SU-DHL-6 (cell line): ENCODE results near the gene UTP4.
"Not testable (repeated sequence)": the region's sequence is repeated elsewhere in the genome, so short reads cannot be mapped to it uniquely, and the experiment has no call there.

ENCODE experiments used
- H2AFZ ChIP-seq: fragments of 200-600 bp; sonication (generic); 2 replicates; pipeline ENCODE4 v1.6.1; 2014; ENCODE audit warnings: low read depth, mild to moderate bottlenecking, moderate library complexity, mixed read lengths, antibody characterized with exemption, low read length; ENCODE audit not compliant: severe bottlenecking
- H3F3A ChIP-seq: fragments of 200-600 bp; shearing (Covaris generic); 2 replicates; pipeline ENCODE4 v1.6.0; 2016; ENCODE audit warnings: antibody characterized with exemption, mild to moderate bottlenecking; ENCODE audit not compliant: insufficient read depth
- H3K27ac ChIP-seq: fragments of 200-600 bp; sonication (generic); 2 replicates; pipeline ENCODE4 v1.5.1; 2016; ENCODE audit warnings: low read depth, mild to moderate bottlenecking, low read length, moderate library complexity, mixed read lengths
- H3K27me3 ChIP-seq: fragments of 200-600 bp; sonication (generic), shearing (Covaris generic); 2 replicates; pipeline ENCODE4 v1.6.0; 2014; ENCODE audit warnings: mild to moderate bottlenecking, low read length
- H3K36me3 ChIP-seq: fragments of 200-600 bp; sonication (generic); 2 replicates; pipeline ENCODE4 v1.6.1; 2014; ENCODE audit warnings: mild to moderate bottlenecking, low read length, mixed read lengths
- H3K4me2 ChIP-seq: fragments of 300-600, 200-600 bp; shearing (Covaris generic), sonication (generic); 2 replicates; pipeline ENCODE4 v1.6.0; 2014; ENCODE audit warnings: low read length, low read depth, mild to moderate bottlenecking; ENCODE audit not compliant: poor library complexity, severe bottlenecking
- H3K4me3 ChIP-seq: fragments of 200-600 bp; sonication (generic); 2 replicates; pipeline ENCODE4 v1.5.1; 2014; ENCODE audit warnings: antibody characterized with exemption, low read length, mild to moderate bottlenecking, mixed read lengths; ENCODE audit not compliant: insufficient read depth, poor library complexity, severe bottlenecking
- H3K79me2 ChIP-seq: fragments of 200-600 bp; sonication (generic); 2 replicates; pipeline ENCODE4 v1.6.1; 2014; ENCODE audit warnings: mild to moderate bottlenecking, low read length, moderate library complexity; ENCODE audit not compliant: insufficient read depth
- H3K9ac ChIP-seq: fragments of 200-600 bp; sonication (generic); 2 replicates; pipeline ENCODE4 v1.7.0; 2014; ENCODE audit warnings: mild to moderate bottlenecking, low read length
- H3K9me2 ChIP-seq: fragments of 200-600 bp; sonication (generic); replicated peaks from 2 replicates; pipeline ENCODE4 v1.6.1; 2014; ENCODE audit warnings: low read length; ENCODE audit not compliant: insufficient read depth
- H3K9me3 ChIP-seq: fragments of 200-600 bp; sonication (generic); 2 replicates; pipeline ENCODE4 v1.6.1; 2014; ENCODE audit warnings: low read length, mixed read lengths; ENCODE audit not compliant: insufficient read depth
- H4K20me1 ChIP-seq: fragments of 200-600 bp; sonication (generic); 2 replicates; pipeline ENCODE4 v1.6.1; 2014; ENCODE audit warnings: low read depth, mild to moderate bottlenecking, antibody characterized with exemption, low read length, moderate library complexity, mixed read lengths
- EZH2phosphoT487 ChIP-seq: fragments of 200-600 bp; sonication (generic), shearing (Covaris generic); conservative IDR thresholded peaks from 2 replicates; pipeline ENCODE4 v1.6.1; 2018; ENCODE audit warnings: mild to moderate bottlenecking, antibody characterized with exemption, low read length, moderate library complexity, mixed read lengths
- TF ChIP-seq, protein P1 (sequence below): fragments of 200-600 bp; sonication (generic); IDR thresholded peaks from one replicate; pipeline ENCODE4 v1.5.1; 2017; ENCODE audit warnings: antibody characterized with exemption, mild to moderate bottlenecking, low read length, moderate library complexity; ENCODE audit not compliant: insufficient read depth, poor library complexity, severe bottlenecking

The UTP4 gene

DNA sequence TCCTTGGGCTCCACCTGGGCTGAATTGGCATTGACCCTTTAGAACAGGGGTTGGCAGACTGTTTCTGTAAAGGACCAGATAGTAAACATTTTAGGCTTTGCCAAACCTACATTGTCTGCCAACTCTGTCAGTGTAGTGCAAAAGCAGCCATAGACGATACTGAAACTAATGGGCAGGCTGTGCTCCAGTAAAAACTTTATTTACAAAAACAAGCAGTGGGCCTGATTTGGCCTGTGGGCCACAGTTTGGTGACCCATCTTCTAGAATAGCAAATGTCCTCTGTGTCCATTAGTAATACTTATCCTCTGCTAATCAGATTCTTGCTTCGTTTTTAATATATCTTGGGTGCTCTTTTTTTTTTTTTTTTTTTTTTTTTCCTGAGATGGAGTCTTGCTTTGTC, 6.2 kb downstream of the UTP4 start:
- Histone ChIP-seq H3K27me3 (no peaks in the 10 kb centered on the region), H3K9me2 (no peaks in the 10 kb centered on the region), H3F3A (no peaks in the 10 kb centered on the region), H3K36me3 (peaks cover 39% of the 10 kb centered on the region; the same call in 1 of the 2 replicates), H3K9me3 (no peaks in the 10 kb centered on the region), H3K4me3 (no peak overlapping the region), H2AFZ (no peak overlapping the region), H3K27ac (no peak overlapping the region), H3K79me2 (peaks cover 65% of the 10 kb centered on the region), H3K4me2 (no peak overlapping the region), H3K9ac (no peak overlapping the region), H4K20me1 (peaks cover 4% of the 10 kb centered on the region; the same call in 1 of the 2 replicates)
- TF ChIP-seq, protein P1, sequence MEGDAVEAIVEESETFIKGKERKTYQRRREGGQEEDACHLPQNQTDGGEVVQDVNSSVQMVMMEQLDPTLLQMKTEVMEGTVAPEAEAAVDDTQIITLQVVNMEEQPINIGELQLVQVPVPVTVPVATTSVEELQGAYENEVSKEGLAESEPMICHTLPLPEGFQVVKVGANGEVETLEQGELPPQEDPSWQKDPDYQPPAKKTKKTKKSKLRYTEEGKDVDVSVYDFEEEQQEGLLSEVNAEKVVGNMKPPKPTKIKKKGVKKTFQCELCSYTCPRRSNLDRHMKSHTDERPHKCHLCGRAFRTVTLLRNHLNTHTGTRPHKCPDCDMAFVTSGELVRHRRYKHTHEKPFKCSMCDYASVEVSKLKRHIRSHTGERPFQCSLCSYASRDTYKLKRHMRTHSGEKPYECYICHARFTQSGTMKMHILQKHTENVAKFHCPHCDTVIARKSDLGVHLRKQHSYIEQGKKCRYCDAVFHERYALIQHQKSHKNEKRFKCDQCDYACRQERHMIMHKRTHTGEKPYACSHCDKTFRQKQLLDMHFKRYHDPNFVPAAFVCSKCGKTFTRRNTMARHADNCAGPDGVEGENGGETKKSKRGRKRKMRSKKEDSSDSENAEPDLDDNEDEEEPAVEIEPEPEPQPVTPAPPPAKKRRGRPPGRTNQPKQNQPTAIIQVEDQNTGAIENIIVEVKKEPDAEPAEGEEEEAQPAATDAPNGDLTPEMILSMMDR, result no peak
- no peak for TF ChIP-seq EZH2phosphoT487

DNA sequence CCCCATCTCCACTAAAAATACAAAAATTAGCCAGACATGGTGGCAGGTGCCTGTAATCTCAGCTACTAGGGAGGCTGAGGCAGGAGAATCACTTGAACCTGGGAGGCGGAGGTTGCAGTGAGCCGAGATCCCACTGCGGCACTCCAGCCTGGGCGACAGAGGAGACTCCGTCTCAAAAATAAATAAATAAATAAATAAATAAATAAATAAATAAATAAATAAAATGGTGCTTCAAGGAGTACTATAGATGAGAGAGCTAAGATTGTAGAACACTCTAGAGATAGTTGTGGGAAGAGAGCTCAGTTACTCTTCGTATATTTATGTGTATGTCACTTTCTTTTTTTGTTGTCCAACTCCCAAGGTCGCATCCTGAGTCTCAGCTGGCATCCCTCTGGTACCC, 7.0 kb downstream of the UTP4 start:
- not testable (repeated sequence) for H2AFZ ChIP-seq
- peaks cover 43% of the 10 kb centered on the region; the same call in 1 of the 2 replicates for H3K36me3 ChIP-seq

DNA sequence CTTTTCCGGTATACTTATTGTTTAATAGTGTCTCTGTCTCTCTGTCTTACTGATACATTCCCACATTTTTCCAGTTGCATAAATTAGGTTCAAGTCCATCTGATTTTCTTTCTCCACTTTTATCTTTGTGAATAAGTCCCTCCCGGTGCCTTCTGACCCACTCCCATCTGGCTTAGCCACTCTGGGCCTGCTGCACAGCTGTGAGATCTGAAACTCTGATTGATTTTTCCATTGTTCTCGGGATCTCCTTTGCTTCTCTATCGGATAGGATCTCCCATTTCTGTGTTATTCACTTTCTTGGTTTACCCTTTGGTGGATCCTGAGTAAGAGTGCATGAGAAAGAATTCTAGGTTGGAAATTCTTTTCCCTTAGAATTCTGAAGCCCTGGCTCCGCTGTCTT, 8.6 kb downstream of the UTP4 start:
- no peak overlapping the region for H3K4me2 ChIP-seq
- peaks cover 49% of the 10 kb centered on the region for H3K79me2 ChIP-seq
- TF ChIP-seq, protein P1, result no peak
- no peak for TF ChIP-seq EZH2phosphoT487
- H4K20me1 ChIP-seq, result peaks cover 4% of the 10 kb centered on the region; the same call in 1 of the 2 replicates
- no peaks in the 10 kb centered on the region for H3F3A ChIP-seq
- H3K9me3 ChIP-seq, result no peaks in the 10 kb centered on the region
- no peaks in the 10 kb centered on the region for H3K27me3 ChIP-seq
- H2AFZ ChIP-seq, result no peak overlapping the region
- H3K4me3 ChIP-seq, result no peak overlapping the region
- no peaks in the 10 kb centered on the region for H3K9me2 ChIP-seq
- H3K9ac ChIP-seq, result no peak overlapping the region
- peaks cover 51% of the 10 kb centered on the region; the same call in 1 of the 2 replicates for H3K36me3 ChIP-seq
- no peak overlapping the region for H3K27ac ChIP-seq

More for the DNA sequence above, 7.0 kb downstream of the UTP4 start:
- peaks cover 60% of the 10 kb centered on the region for H3K79me2 ChIP-seq
- H4K20me1 ChIP-seq, H3K9ac ChIP-seq, H3K9me3 ChIP-seq, H3F3A ChIP-seq, H3K27me3 ChIP-seq, H3K4me3 ChIP-seq, H3K4me2 ChIP-seq, H3K9me2 ChIP-seq, H3K27ac ChIP-seq: not testable (repeated sequence)

DNA sequence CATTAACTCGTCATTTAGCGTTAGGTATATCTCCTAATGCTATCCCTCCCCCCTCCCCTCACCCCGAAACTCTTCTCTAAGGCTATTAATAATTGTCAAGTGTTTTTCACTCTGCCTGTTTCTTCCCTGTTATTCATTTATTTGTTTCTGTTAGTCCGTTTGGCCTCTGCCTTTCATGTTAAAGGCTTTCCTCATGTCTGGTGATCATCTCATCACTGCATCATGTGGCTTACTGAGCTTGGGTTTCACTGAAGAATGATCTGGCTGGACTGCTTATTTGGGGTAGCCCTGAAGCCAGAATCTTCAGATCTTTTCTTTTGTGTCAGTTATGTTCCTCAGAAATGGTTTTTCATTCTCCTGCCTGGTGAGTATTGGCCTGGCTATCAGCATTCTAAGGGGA, 9.5 kb downstream of the UTP4 start:
- Histone ChIP-seq H3K79me2 (peaks cover 44% of the 10 kb centered on the region), H3K9me2 (no peaks in the 10 kb centered on the region), H3K36me3 (peaks cover 48% of the 10 kb centered on the region; the same call in 1 of the 2 replicates), H3K4me2 (no peak overlapping the region), H2AFZ (no peak overlapping the region), H3K27me3 (no peaks in the 10 kb centered on the region), H3K27ac (no peak overlapping the region), H4K20me1 (no peaks in the 10 kb centered on the region), H3K4me3 (no peak overlapping the region), H3F3A (no peaks in the 10 kb centered on the region), H3K9me3 (no peaks in the 10 kb centered on the region), H3K9ac (no peak overlapping the region)
- no peak for TF ChIP-seq EZH2phosphoT487
- TF ChIP-seq, protein P1, result no peak
